ENCODE measurements around the gene ITFG2. TPM values are rescaled to one million over a fixed set of nuclear protein-coding genes. Genes with fewer than 3 reads are reported as not detected.
A peak's percentile ranks its signal among the peaks of the same experiment; 100 is the strongest.

The ITFG2 gene
- total and polyA plus RNA-seq, 2 experiments from 2014 or later = 20.9 to 23.5 TPM

- Histone ChIP-seq H3K27me3 (peaks cover 4% of the 10 kb centered on the region), H3K4me2 (peak overlapping the region; percentile 79), H3K79me2 (no peaks in the 10 kb centered on the region), H2AFZ (no peak overlapping the region), H3K36me3 (replicated peaks; ENCODE audit: insufficient read depth, low read depth) (no peaks in the 10 kb centered on the region), H4K20me1 (ENCODE audit: insufficient read depth, poor library complexity, severe bottlenecking) (no peaks in the 10 kb centered on the region), H3K4me3 (no peak overlapping the region), H3K4me1 (ENCODE audit: insufficient read depth) (peaks cover 7% of the 10 kb centered on the region), H3K9me3 (ENCODE audit: low read depth) (no peaks in the 10 kb centered on the region), H3K9me2 (replicated peaks; ENCODE audit: insufficient read depth) (no peaks in the 10 kb centered on the region), H3K27ac (peak overlapping the region; percentile 35)
- peak; percentile 31 for DNase-seq (ENCODE audit: low spot score)
- TF ChIP-seq EZH2 (IDR thresholded peaks at IDR 0.05; ENCODE audit: borderline replicate concordance) = no peak
- no peak for TF ChIP-seq EZH2phosphoT487 (IDR thresholded peaks at IDR 0.05; ENCODE audit: low read depth, severe bottlenecking, unreplicated experiment)
- 11% methylated on average over 5 of the region's 5 CpGs for WGBS (ENCODE audit: low lambda C conversion rate, missing lambda C conversion rate)
These were observed 27.5 kb upstream of the ITFG2 start for GRCh38 chr12:2785017-2785416.

- H3K4me1 ChIP-seq (ENCODE audit: insufficient read depth) = peaks cover 4% of the 10 kb centered on the region
- no peaks in the 10 kb centered on the region for H3K9me2 ChIP-seq (replicated peaks; ENCODE audit: insufficient read depth)
- no peak overlapping the region for H3K4me3 ChIP-seq
- H3K27ac ChIP-seq = no peak overlapping the region
- peaks cover 3% of the 10 kb centered on the region for H3K79me2 ChIP-seq
- no peak for DNase-seq (ENCODE audit: low spot score)
- peaks cover 2% of the 10 kb centered on the region for H4K20me1 ChIP-seq (ENCODE audit: insufficient read depth, poor library complexity, severe bottlenecking)
- no peaks in the 10 kb centered on the region for H3K27me3 ChIP-seq
- H3K36me3 ChIP-seq (replicated peaks; ENCODE audit: insufficient read depth, low read depth) = no peaks in the 10 kb centered on the region
- H3K9me3 ChIP-seq (ENCODE audit: low read depth) = no peaks in the 10 kb centered on the region
- TF ChIP-seq EZH2 (IDR thresholded peaks at IDR 0.05; ENCODE audit: borderline replicate concordance) (no peak), EZH2phosphoT487 (IDR thresholded peaks at IDR 0.05; ENCODE audit: low read depth, severe bottlenecking, unreplicated experiment) (no peak), CTCF (IDR thresholded peaks at IDR 0.05; ENCODE audit: poor library complexity) (no peak)
- 78% methylated on average over 6 of the region's 6 CpGs for WGBS (ENCODE audit: low lambda C conversion rate, missing lambda C conversion rate)
- H3K4me2 ChIP-seq = no peak overlapping the region
- H2AFZ ChIP-seq = no peak overlapping the region
These were observed 21.4 kb upstream of the ITFG2 start for GRCh38 chr12:2791089-2791488.

GRCh38 chr12:2792671-2793500 is 19.6 kb upstream of the ITFG2 start:
- TF ChIP-seq EZH2phosphoT487 (IDR thresholded peaks at IDR 0.05; ENCODE audit: low read depth, severe bottlenecking, unreplicated experiment) (no peak), CTCF (IDR thresholded peaks at IDR 0.05; ENCODE audit: poor library complexity) (no peak), EZH2 (IDR thresholded peaks at IDR 0.05; ENCODE audit: borderline replicate concordance) (no peak)
- Histone ChIP-seq H4K20me1 (ENCODE audit: insufficient read depth, poor library complexity, severe bottlenecking) (peaks cover 20% of the 10 kb centered on the region), H3K4me1 (ENCODE audit: insufficient read depth) (peaks cover 8% of the 10 kb centered on the region), H3K27me3 (no peaks in the 10 kb centered on the region), H3K36me3 (replicated peaks; ENCODE audit: insufficient read depth, low read depth) (no peaks in the 10 kb centered on the region), H3K9me3 (ENCODE audit: low read depth) (no peaks in the 10 kb centered on the region), H3K27ac (no peak overlapping the region), H3K79me2 (peaks cover 21% of the 10 kb centered on the region), H2AFZ (no peak overlapping the region), H3K4me2 (peak overlapping the region; percentile 99), H3K4me3 (no peak overlapping the region), H3K9me2 (replicated peaks; ENCODE audit: insufficient read depth) (no peaks in the 10 kb centered on the region)
- 86% methylated on average over 25 of the region's 25 CpGs for WGBS (ENCODE audit: low lambda C conversion rate, missing lambda C conversion rate)
- DNase-seq (ENCODE audit: low spot score) = no peak

GRCh38 chr12:2793561-2793960 is 18.9 kb upstream of the ITFG2 start:
- no peak overlapping the region for H3K4me3 ChIP-seq
- H3K9me2 ChIP-seq (replicated peaks; ENCODE audit: insufficient read depth) = no peaks in the 10 kb centered on the region
- TF ChIP-seq EZH2 (IDR thresholded peaks at IDR 0.05; ENCODE audit: borderline replicate concordance) = no peak
- TF ChIP-seq CTCF (IDR thresholded peaks at IDR 0.05; ENCODE audit: poor library complexity) = no peak
- TF ChIP-seq EZH2phosphoT487 (IDR thresholded peaks at IDR 0.05; ENCODE audit: low read depth, severe bottlenecking, unreplicated experiment) = no peak
- no peak for DNase-seq (ENCODE audit: low spot score)
- no peaks in the 10 kb centered on the region for H3K36me3 ChIP-seq (replicated peaks; ENCODE audit: insufficient read depth, low read depth)
- H2AFZ ChIP-seq = no peak overlapping the region
- H3K27ac ChIP-seq = peak overlapping the region; percentile 90
- H3K4me1 ChIP-seq (ENCODE audit: insufficient read depth) = peaks cover 8% of the 10 kb centered on the region
- H3K9me3 ChIP-seq (ENCODE audit: low read depth) = no peaks in the 10 kb centered on the region
- H3K27me3 ChIP-seq = no peaks in the 10 kb centered on the region
- WGBS (ENCODE audit: low lambda C conversion rate, missing lambda C conversion rate) = 96% methylated on average over 20 of the region's 21 CpGs
- peak overlapping the region; percentile 99 for H3K4me2 ChIP-seq
- H3K79me2 ChIP-seq = peaks cover 26% of the 10 kb centered on the region
- peaks cover 25% of the 10 kb centered on the region for H4K20me1 ChIP-seq (ENCODE audit: insufficient read depth, poor library complexity, severe bottlenecking)

All from hepatocyte (in vitro differentiated cells).